Right cardiac atrium (tissue), 5 donors: Measurements from ENCODE around the gene NEDD4L. TPM values are rescaled to one million over a fixed set of nuclear protein-coding genes. Genes with fewer than 3 reads are reported as not detected.
"Not testable (repeated sequence)": the region's sequence is repeated elsewhere in the genome, so short reads cannot be mapped to it uniquely, and the experiment has no call there.

Experiments used
- ATAC-seq, 2 donors: fragments of 200-7000 bp; cut with Tn5 transposase; one replicate each; pipeline versions ENCODE4 v1.8.0 to v1.9.1; 2020; ENCODE audit warnings: moderate library complexity in 2 of 2, mild to moderate bottlenecking in 1 of 2
- DNase-seq, 3 donors: peaks; one replicate each; pipeline ENCODE4 v3.0.0-alpha.2; 2020
- H3K27ac ChIP-seq: one replicate; pipeline ENCODE4 v1.5.1; 2013; ENCODE audit warnings: mild to moderate bottlenecking, low read length, control low read depth, moderate library complexity
- H3K27me3 ChIP-seq: one replicate; pipeline ENCODE4 v1.6.1; 2013; ENCODE audit not compliant: control insufficient read depth, insufficient read depth
- H3K4me1 ChIP-seq: one replicate; pipeline ENCODE4 v1.6.1; 2013; ENCODE audit warnings: low read length; ENCODE audit not compliant: control insufficient read depth, insufficient read depth
- H3K4me3 ChIP-seq: one replicate; pipeline ENCODE4 v1.5.1; 2013; ENCODE audit warnings: low read length, control low read depth
- H3K9me3 ChIP-seq: one replicate; pipeline ENCODE4 v1.6.1; 2013; ENCODE audit warnings: low read length; ENCODE audit not compliant: control insufficient read depth
- WGBS: extraction: QIAGEN DNeasy Blood & Tissue Kit; methylation state at CpG from one replicate; pipeline ENCODE4 v1.1.7; 2013; 5-methylcytosine and 5-hydroxymethylcytosine counted together
- intact Hi-C, 4 donors: fragments of 100-400 bp; cut with DNase I; formaldehyde crosslinking; loops; one replicate each; pipeline versions ENCODE4 v1.11.0 to v1.14.0; 2022 to 2023
- polyA plus RNA-seq: library from polyadenylated mRNA; stranded (reverse); fragments of 200-250 nt; gene quantifications from one replicate; pipeline ENCODE4 v1.2.3, GENCODE V29; 2013
- total RNA-seq, 4 donors: library from RNA; stranded (reverse); fragmentation: NEBNext Ultra II Directional; extraction: Animal tissue kit (Norgen Biotek cat#: 25700); gene quantifications; one replicate each; pipeline ENCODE4 v1.2.1, GENCODE V29; 2021
- donor health status: healthy with polysubstance abuse.
- donor health status: DM: no; HTN: yes; CAD: no.
- donor health status: DM: no; HTN: no; CAD: no.
- donor health status: DM: no; HTN: yes; CAD: no; lungs with severe emphysema.
- donor health status: DM: yes; HTN: yes; CAD: no.

The NEDD4L gene
- total and polyA plus RNA-seq, 5 donors = 25.7 to 87.5 (median 74.0) TPM

DNA sequence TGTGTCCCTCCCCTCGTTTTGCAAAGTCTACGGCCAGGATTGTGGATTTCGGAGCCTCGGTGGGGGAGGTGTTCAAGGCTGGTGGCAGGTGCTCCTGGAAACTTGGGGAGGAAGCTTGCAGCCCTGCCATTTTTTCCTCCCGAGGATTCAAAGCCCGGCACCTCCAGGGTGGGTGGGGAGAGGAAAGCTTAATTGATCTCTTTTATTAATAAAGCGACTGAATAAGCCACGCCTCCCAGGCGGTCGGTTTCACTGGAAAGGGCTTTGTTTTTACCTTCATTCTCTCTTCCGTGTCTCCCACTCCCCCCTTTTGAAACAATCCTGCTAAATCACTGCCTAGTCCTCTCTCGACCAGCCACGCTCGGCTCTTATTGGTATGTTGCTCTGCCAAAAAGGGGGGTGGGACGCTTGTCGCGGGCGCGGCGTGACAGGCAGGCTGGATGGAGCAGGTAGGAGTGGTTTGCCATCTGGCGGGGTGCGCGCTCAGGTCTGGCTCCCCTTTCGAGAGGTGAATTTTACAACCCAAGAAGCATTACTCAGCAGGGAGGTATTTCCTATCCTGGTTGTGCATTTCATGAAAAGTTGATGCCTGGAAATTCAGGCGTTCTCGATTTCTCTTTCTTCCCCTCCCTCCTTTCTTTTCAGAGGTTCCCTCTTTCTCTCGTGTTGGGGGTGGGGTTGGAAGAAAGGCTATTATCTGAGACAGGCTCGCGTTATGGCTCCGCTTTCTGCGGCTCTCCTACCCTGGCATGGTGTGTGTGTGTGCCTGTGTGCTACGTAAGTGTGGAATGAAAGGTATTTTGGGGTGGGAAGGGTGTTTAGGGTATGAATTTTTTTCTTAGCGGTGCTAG is 1.4 kb downstream of the NEDD4L start:
- Histone ChIP-seq H3K27me3 (no peaks in the 10 kb centered on the region), H3K4me1 (no peaks in the 10 kb centered on the region), H3K9me3 (no peaks in the 10 kb centered on the region), H3K27ac (no peak overlapping the region), H3K4me3 (peak overlapping the region; percentile 92)
- ATAC-seq (peak in 1 of 2 donors; percentile 3), DNase-seq (peak; percentile 30 to 74 (median 73))
- 6% methylated on average over 33 of the region's 33 CpGs for WGBS
- intact Hi-C loops = loop anchor here in 2 of 4 donors (5.0 to 10.0 kb wide), 2 partner anchors 77 to 279 kb away; no protein-coding TSS in a partner anchor

DNA sequence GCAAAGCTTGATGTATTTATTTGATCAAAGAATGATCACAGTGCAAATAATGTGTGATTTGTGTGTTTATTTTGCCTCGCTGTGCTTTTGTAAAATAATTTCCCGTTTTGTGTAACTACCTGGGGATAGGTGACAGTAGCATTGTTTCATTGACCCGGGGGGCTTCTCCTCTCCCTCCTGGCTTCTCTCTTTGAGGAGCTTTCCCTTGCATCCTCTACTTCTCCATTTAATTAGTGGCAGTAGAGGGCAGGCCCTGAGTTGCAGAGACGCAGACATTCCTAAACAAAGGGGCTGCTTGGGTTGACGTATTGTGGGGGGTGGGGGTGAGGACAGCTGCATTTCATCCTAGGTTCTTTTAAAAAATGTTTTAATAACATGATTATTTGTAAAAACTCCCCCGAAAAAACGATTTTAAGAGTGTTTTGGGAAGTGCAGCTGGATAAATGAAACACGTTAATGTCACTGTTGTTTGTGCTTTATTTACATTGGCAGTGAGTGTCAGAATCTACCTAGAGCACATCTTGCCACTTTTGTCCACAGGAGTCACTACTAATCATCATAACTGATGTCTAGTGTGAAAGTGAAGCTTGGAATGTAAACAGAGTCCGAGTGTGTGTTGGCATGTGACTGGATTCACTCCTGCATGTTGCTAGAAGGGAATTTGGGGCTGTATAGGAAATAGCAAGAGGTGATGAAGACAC is 2.2 kb downstream of the NEDD4L start:
- DNase-seq (no peak), ATAC-seq (no peak)
- intact Hi-C loops = loop anchor here in 2 of 4 donors (5.0 to 10.0 kb wide), 2 partner anchors 76 to 279 kb away; no protein-coding TSS in a partner anchor
- Histone ChIP-seq H3K4me3 (peak overlapping the region; percentile 92), H3K27me3 (no peaks in the 10 kb centered on the region), H3K4me1 (no peaks in the 10 kb centered on the region), H3K9me3 (no peaks in the 10 kb centered on the region), H3K27ac (peak overlapping the region; percentile 28)
- WGBS = 51% methylated on average over 9 of the region's 9 CpGs

DNA sequence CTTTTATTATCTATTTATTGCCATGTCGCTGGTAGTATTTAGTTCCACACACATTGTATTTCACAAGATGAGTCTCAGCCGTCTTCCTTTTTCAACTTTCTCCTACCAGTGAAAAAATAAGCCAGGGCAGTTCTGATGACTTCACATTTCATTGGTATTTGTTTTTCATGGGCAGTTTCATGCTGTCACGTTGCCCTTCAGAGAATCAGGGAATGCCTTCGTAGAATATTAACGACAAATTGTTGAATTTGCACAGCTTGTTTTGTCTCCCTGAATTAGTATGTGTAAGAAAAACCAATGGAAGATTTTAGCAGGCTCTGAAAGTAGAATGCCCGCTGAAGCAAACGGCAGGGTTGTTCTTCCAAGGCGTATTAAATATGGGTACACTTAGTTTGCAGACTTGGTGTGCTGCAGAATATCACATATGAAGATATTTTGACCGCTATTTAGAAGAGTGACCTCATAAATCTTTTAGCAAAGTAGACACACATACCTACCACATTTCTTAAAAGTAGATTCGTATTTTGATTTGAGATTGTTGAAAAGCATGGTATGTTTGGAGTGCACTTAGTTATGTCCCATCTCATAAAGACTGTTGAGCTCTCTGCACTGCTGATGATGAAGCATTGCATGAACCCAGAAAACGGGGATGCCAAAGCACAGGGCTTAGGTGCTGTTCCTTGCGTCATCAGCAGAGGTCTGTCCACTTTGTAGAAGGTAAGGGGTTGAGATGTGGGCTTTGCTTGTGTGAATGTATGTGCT is 2.9 kb downstream of the NEDD4L start:
- H3K4me1 ChIP-seq = no peaks in the 10 kb centered on the region
- DNase-seq (no peak), ATAC-seq (no peak)
- intact Hi-C loops = loop anchor here in 2 of 4 donors (5.0 to 10.0 kb wide), 2 partner anchors 75 to 278 kb away; no protein-coding TSS in a partner anchor
- H3K4me3 ChIP-seq = no peak overlapping the region
- H3K27ac ChIP-seq = no peak overlapping the region
- no peaks in the 10 kb centered on the region for H3K27me3 ChIP-seq
- 84% methylated on average over 12 of the region's 12 CpGs for WGBS
- H3K9me3 ChIP-seq = no peaks in the 10 kb centered on the region

DNA sequence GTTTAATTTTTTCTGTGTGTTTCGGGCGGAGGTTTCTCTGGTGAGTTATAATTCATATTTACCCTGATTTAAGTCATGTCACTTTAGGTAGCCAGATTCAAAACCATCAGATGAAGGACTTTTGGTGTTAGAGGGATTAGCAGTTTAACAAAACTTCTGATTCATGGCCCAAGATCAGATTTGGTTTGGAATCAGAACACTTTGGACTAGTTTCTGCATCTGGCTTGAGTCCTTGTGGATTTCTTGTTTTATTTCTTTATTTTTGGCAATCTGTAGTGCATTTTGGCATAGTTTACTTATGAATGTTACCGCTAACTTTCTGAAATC is 3.5 kb downstream of the NEDD4L start:
- no peaks in the 10 kb centered on the region for H3K4me1 ChIP-seq
- no peak overlapping the region for H3K27ac ChIP-seq
- H3K4me3 ChIP-seq = no peak overlapping the region
- no peak for ATAC-seq
- DNase-seq = no peak
- no peaks in the 10 kb centered on the region for H3K9me3 ChIP-seq
- intact Hi-C loops = loop anchor here in 2 of 4 donors (5.0 to 10.0 kb wide), 2 partner anchors 75 to 277 kb away; no protein-coding TSS in a partner anchor
- no peaks in the 10 kb centered on the region for H3K27me3 ChIP-seq
- WGBS = 85% methylated on average over 3 of the region's 3 CpGs

DNA sequence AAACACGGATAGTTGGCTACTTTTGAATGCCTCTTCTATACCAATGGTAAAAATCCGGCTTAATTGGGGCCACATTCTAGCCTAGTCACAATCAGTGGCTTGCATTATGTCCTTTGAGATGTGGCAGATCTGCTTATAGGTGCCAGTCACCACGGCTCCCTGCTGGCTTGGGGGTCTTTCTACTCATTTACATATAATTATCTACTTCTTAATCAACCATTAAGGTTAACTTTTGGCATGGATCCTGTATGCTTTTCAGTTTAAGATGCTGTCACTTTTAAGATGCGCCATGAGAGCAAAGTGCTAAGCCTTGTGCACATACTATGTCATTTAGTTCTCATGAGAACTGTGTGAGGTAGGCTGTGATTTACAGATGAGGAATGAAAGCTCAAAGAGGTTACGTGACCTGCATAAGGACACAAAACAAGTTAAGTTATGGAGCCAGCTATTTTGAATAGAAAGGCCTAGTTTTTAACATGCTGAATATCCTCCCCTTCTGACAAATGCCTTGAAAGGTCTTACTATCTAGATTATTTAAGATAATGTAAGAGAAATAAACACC is 4.1 kb downstream of the NEDD4L start:
- intact Hi-C loops = loop anchor here in 2 of 4 donors (5.0 to 10.0 kb wide), 2 partner anchors 74 to 277 kb away; no protein-coding TSS in a partner anchor

DNA sequence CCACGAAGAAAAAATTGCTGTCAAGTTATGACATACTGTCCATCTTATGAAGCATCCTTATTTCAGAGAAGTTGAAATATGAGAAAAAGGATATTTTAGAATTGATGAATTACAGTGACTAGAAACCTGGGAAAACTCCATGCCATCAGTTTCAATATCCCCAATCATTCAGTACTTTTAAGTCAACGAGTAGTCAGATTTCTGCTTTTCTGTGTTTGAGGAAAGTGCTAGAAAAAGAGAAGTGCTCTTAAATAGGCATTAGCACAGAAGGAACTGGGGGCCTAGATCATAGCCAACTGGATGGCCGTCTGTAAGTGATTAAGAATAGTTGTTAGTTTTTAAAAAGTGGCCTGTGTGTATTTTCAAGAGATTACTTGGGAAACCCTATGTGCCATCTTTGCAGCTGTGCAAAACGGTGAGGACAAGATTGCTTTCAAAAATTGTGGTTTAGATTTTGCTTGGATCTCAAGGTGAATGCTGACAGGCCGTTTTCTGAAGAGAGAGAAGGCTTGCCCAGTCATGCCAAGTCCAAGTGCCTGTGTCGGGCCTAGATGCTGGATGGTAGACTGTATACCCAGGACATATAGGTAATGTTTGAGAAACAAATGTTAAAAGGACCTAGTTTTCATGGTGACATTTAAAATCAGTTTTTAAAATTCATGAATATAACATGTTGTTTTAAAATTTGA is 5.1 kb downstream of the NEDD4L start:
- no peak for ATAC-seq
- 83% methylated on average over 6 of the region's 6 CpGs for WGBS
- intact Hi-C loops = loop anchor here in 2 of 4 donors (5.0 to 10.0 kb wide), 2 partner anchors 73 to 276 kb away; no protein-coding TSS in a partner anchor
- no peak for DNase-seq
- Histone ChIP-seq H3K9me3 (no peaks in the 10 kb centered on the region), H3K27ac (no peak overlapping the region), H3K4me1 (no peaks in the 10 kb centered on the region), H3K27me3 (no peaks in the 10 kb centered on the region), H3K4me3 (no peak overlapping the region)

More for the DNA sequence above, 4.1 kb downstream of the NEDD4L start:
- Histone ChIP-seq H3K4me3 (no peak overlapping the region), H3K4me1 (no peaks in the 10 kb centered on the region), H3K27ac (no peak overlapping the region), H3K9me3 (no peaks in the 10 kb centered on the region), H3K27me3 (no peaks in the 10 kb centered on the region)
- 89% methylated on average over 5 of the region's 5 CpGs for WGBS
- DNase-seq = no peak
- no peak for ATAC-seq

DNA sequence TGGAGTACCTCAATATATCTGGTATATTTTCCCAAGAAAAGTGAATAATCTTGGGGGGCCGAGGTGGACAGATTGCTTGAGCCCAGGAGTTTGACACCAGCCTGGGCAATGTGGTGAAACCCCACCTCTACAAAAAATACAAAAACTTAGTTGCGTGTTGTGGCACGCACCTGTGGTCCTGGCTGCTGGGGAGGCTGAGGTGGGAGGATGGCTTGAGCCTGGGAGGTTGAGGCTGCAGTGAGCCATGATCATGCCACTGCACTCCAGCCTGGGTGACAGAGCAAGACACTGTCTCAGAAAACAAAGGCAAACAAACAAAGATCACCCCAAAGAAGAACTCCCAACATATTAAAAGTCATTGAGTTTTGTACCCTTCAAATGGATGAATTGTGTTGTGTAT is 6.9 kb downstream of the NEDD4L start:
- WGBS = 96% methylated on average over 3 of the region's 3 CpGs
- H3K9me3 ChIP-seq, H3K27ac ChIP-seq, H3K27me3 ChIP-seq, intact Hi-C loops, H3K4me3 ChIP-seq, H3K4me1 ChIP-seq, DNase-seq, ATAC-seq: not testable (repeated sequence)

DNA sequence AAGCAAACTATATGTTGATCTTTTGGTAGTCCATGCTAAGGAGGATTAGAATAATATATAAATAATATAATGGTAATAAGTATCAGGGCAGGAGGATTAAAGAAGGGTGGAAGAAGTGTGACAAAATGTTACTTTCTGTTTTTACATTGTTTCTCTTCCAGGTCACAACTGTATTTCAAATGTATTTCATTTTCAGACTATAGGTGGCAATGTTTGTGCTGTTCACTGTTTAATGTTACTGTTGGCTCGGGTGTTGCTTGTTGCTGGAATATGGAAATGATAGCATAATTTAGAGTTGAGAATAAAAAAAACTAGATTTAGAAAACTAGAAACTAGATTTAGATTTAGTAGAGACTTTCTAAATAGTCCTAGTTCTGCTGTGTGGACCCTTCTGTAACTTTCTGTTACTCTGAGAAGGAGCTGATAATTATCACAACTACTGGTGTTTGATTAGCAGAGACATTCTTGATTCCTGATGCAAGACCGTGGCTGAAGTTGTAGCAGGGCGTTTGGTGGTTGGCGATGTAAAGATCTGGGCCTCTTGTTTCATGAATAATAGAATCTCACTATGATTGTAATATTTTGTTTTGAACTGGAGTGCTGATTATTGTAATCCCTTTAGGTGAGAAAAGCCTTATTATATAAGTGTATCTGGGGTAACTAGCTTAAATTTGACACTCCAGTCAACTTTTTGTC is 7.9 kb downstream of the NEDD4L start:
- intact Hi-C loops = no loop called here
- WGBS = 35% methylated on average over 4 of the region's 4 CpGs
- DNase-seq = no peak
- Histone ChIP-seq H3K27ac (no peak overlapping the region), H3K27me3 (no peaks in the 10 kb centered on the region), H3K4me3 (no peak overlapping the region), H3K4me1 (no peaks in the 10 kb centered on the region), H3K9me3 (no peaks in the 10 kb centered on the region)
- ATAC-seq = no peak

DNA sequence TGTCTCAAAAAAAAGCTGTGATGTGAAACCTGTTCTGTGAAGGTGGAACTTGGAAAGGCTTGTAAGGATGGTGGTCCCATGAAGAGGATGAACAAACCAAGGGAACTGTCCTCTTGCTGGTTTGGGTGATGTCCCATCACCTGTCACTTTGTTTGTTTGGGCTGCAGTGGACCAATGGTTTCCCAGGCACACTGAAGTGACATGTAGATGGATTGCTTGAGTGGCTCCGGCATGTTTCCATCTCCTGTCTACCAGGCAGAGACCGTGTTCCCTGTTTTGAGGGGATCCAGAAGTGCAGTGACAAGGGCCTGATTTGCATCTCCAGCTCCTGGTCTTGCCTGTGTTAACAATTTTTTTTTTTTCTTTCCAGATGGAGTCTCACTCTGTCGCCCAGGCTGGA is 8.9 kb downstream of the NEDD4L start:
- no peaks in the 10 kb centered on the region for H3K27me3 ChIP-seq
- 82% methylated on average over 3 of the region's 3 CpGs for WGBS
- H3K4me1 ChIP-seq = no peaks in the 10 kb centered on the region
- intact Hi-C loops = no loop called here
- no peaks in the 10 kb centered on the region for H3K9me3 ChIP-seq
- DNase-seq (no peak), ATAC-seq (no peak)
- no peak overlapping the region for H3K4me3 ChIP-seq
- H3K27ac ChIP-seq = no peak overlapping the region
